Thymus (tissue), 11 donors: Measurements from ENCODE around the gene TF. TPM values are rescaled to one million over a fixed set of nuclear protein-coding genes. Genes with fewer than 3 reads are reported as not detected.

ENCODE experiments used
- DNase-seq, 9 donors: peaks; one replicate each; pipeline ENCODE4 v3.0.0-alpha.2; 2013; ENCODE audit warnings: low spot score in 9 of 9, low read depth in 6 of 9, missing footprints in 1 of 9
- H3K27ac ChIP-seq, 2 donors: one replicate each; pipeline ENCODE4 v1.5.1; 2013; ENCODE audit warnings: control low read depth in 1 of 2, low read depth in 1 of 2, low read length in 1 of 2, mild to moderate bottlenecking in 1 of 2, moderate library complexity in 1 of 2
- H3K27me3 ChIP-seq, 2 donors: one replicate each; pipeline ENCODE4 v1.5.1; 2013; ENCODE audit warnings: low read length in 1 of 2; ENCODE audit not compliant: control insufficient read depth in 2 of 2, insufficient read depth in 1 of 2
- H3K36me3 ChIP-seq, 2 donors: one replicate each; pipeline ENCODE4 v1.5.1; 2013; ENCODE audit warnings: low read length in 1 of 2, mild to moderate bottlenecking in 1 of 2, moderate library complexity in 1 of 2; ENCODE audit not compliant: control insufficient read depth in 2 of 2, insufficient read depth in 2 of 2
- H3K4me1 ChIP-seq, 2 donors: one replicate each; pipeline ENCODE4 v1.5.1; 2013; ENCODE audit warnings: low read length in 2 of 2; ENCODE audit not compliant: control insufficient read depth in 2 of 2, insufficient read depth in 2 of 2
- H3K4me3 ChIP-seq, 2 donors: one replicate each; pipeline ENCODE4 v1.5.1; 2013; ENCODE audit warnings: low read length in 2 of 2, control low read depth in 1 of 2, mild to moderate bottlenecking in 1 of 2
- H3K9me3 ChIP-seq, 2 donors: one replicate each; pipeline ENCODE4 v1.5.1; 2013; ENCODE audit warnings: low read length in 1 of 2, mild to moderate bottlenecking in 1 of 2; ENCODE audit not compliant: control insufficient read depth in 2 of 2, insufficient read depth in 1 of 2
- WGBS: extraction: QIAGEN DNeasy Blood & Tissue Kit; methylation state at CpG from one replicate; pipeline ENCODE4 v1.1.7; 2013; 5-methylcytosine and 5-hydroxymethylcytosine counted together
- polyA plus RNA-seq: library from polyadenylated mRNA; stranded (reverse); fragments of 200-250 nt; gene quantifications from one replicate; pipeline ENCODE4 v1.2.3, GENCODE V29; 2013
- total RNA-seq: library from RNA; stranded (reverse); fragments of 120-200 nt; gene quantifications from one replicate; pipeline ENCODE4 v1.2.4, GENCODE V29; 2013
- donor health status: healthy.

Gene TF
- total and polyA plus RNA-seq, 2 donors = 1.9 to 2.9 TPM

GRCh38 chr3:133827684-133828083 is 81.5 kb downstream of the TF start:
- no peak overlapping the region for H3K4me3 ChIP-seq
- H3K27me3 ChIP-seq = no peaks in the 10 kb centered on the region
- H3K36me3 ChIP-seq = peaks cover 5 to 6% of the 10 kb centered on the region in 2 donors
- H3K4me1 ChIP-seq = no peaks in the 10 kb centered on the region
- no peak for DNase-seq
- H3K9me3 ChIP-seq = no peaks in the 10 kb centered on the region
- no peak overlapping the region for H3K27ac ChIP-seq
- WGBS = 94% methylated on average over 4 of the region's 4 CpGs

DNA sequence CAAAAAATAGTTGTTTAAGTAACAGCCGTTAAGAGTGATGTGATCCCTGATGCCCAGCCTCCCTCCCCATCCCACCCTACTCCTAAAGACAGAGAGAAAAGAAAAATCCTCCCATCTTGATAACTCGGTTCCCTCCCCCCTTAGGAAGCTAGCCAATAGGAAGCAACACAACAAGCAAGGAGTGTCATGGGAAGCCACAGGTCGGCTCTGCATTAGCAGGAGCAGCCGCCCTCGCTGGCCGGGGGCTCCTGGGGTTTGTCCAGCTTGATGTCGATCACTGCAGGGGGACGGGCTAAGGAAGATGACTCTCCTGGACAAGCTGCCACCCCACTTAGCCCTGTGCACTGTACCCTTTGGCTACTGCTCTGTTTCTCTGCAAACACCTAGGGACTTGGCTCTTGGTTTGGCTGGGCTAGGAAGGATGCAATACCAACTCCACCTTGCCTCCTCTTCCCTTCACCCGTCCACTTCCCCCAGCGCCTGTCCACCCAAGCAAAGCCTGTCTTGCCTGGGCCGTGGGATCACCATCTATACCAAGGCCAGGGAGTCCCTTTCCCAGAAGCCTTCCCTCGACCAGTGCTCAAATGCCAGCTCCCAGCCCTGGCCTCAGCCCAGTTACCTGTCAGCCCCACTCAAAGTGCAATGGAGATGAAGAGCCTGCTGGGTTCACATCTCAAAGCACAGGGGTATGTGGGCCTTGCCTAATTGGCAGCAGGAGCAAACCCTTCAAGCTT is 82.5 kb downstream of the TF start:
- no peak overlapping the region for H3K4me3 ChIP-seq
- no peak overlapping the region for H3K27ac ChIP-seq
- no peaks in the 10 kb centered on the region for H3K27me3 ChIP-seq
- H3K4me1 ChIP-seq = no peaks in the 10 kb centered on the region
- peaks cover 0 to 2% of the 10 kb centered on the region in 2 donors for H3K36me3 ChIP-seq
- no peak for DNase-seq
- H3K9me3 ChIP-seq = no peaks in the 10 kb centered on the region
- WGBS = 94% methylated on average over 12 of the region's 12 CpGs

GRCh38 chr3:133829310-133829707 is 83.1 kb downstream of the TF start:
- Histone ChIP-seq H3K36me3 (peaks cover 0 to 2% of the 10 kb centered on the region in 2 donors), H3K27ac (no peak overlapping the region), H3K9me3 (no peaks in the 10 kb centered on the region), H3K4me3 (no peak overlapping the region), H3K27me3 (no peaks in the 10 kb centered on the region), H3K4me1 (no peaks in the 10 kb centered on the region)
- 93% methylated on average over 3 of the region's 3 CpGs for WGBS
- no peak for DNase-seq

DNA sequence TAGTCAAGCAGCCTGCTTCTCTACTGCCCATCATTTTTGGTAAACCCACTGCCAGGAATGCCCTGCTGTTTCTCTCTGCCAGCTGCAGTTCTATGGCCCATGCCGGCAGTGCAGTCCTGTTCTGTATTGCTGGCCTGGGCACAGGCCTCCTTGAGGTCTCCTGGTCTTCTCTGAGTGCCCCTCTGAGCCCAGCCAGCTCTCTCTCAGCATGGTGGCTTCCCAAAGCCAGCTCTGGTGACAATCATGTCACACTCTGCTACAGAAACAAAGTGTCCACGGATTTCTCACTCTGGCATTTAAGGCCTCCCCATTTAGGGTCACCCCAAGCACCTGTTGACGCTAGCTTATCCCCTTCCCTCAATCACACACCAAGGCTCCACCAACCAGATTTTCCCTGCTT is 83.9 kb downstream of the TF start:
- Histone ChIP-seq H3K9me3 (no peaks in the 10 kb centered on the region), H3K4me3 (no peak overlapping the region), H3K4me1 (no peaks in the 10 kb centered on the region), H3K27ac (no peak overlapping the region), H3K36me3 (peaks cover 0 to 2% of the 10 kb centered on the region in 2 donors), H3K27me3 (no peaks in the 10 kb centered on the region)
- 91% methylated on average over 3 of the region's 3 CpGs for WGBS
- no peak for DNase-seq

GRCh38 chr3:133831966-133832801 is 86.0 kb downstream of the TF start:
- Histone ChIP-seq H3K36me3 (no peaks in the 10 kb centered on the region), H3K4me3 (no peak overlapping the region), H3K27ac (no peak overlapping the region), H3K4me1 (no peaks in the 10 kb centered on the region), H3K9me3 (no peaks in the 10 kb centered on the region), H3K27me3 (no peaks in the 10 kb centered on the region)
- DNase-seq = no peak
- 79% methylated on average over 13 of the region's 13 CpGs for WGBS

DNA sequence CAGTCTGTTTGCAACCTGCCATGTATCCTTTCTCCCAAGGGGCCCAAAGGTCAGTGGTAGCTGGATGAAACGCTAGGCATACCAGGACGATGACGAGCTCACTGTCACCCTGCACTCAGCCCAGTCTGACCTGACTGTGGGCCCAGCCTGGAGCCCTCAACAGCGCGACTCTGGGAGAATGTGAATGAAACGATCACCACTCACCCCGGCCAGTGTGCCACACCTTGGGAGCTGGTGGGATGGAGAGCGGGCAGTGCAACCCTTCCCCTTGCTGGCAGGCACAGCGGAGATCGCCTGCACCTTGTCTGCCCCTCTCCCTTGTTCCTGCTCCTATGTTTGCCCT is 86.6 kb downstream of the TF start:
- no peak for DNase-seq
- no peak overlapping the region for H3K4me3 ChIP-seq
- 99% methylated on average over 10 of the region's 10 CpGs for WGBS
- H3K27me3 ChIP-seq = no peaks in the 10 kb centered on the region
- H3K9me3 ChIP-seq = no peaks in the 10 kb centered on the region
- no peaks in the 10 kb centered on the region for H3K4me1 ChIP-seq
- H3K36me3 ChIP-seq = no peaks in the 10 kb centered on the region
- no peak overlapping the region for H3K27ac ChIP-seq

GRCh38 chr3:133833267-133833666 is 87.1 kb downstream of the TF start:
- Histone ChIP-seq H3K27ac (no peak overlapping the region), H3K4me1 (no peaks in the 10 kb centered on the region), H3K9me3 (no peaks in the 10 kb centered on the region), H3K4me3 (no peak overlapping the region), H3K27me3 (no peaks in the 10 kb centered on the region), H3K36me3 (no peaks in the 10 kb centered on the region)
- 94% methylated on average over 5 of the region's 5 CpGs for whole genome bisulfite sequencing
- no peak for DNase-seq

DNA sequence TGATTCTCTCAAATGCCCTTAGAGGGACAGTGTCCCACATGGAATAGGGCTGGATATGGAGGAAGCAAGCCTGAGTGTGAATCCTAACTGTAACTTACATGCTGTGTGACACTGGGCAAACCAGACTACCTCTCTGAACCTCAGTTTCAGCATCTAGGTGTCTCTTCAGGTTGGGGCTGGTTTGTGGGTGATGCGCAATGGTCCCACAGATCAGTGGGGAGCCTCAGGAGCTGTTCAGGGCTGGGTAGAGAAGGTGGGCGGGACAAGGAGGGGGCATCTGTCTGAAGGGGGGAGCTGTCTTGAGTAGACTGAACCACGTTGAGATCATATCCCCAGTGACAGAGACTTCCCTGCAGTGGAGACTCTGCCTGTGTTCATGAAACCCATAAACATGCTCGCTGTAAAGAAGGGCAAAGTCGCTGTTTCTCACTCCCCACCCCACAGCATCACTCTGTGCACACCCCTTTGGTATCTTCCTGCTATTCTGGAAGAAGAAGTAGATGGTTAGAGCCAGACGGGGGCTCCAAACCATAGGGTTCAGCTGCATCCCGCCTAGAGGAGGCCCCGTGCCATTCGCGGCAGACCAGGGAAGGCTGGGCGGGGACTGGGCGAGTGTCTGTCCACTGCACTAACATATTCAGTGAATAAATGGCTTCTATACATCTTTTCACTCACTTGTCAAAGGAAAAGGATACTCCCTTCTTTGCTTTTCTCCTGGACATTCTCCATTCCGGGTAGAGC is 87.9 kb downstream of the TF start:
- DNase-seq = no peak
- H3K27ac ChIP-seq = no peak overlapping the region
- H3K9me3 ChIP-seq = no peaks in the 10 kb centered on the region
- H3K4me3 ChIP-seq = no peak overlapping the region
- H3K36me3 ChIP-seq = no peaks in the 10 kb centered on the region
- WGBS = 94% methylated on average over 13 of the region's 13 CpGs
- H3K27me3 ChIP-seq = no peaks in the 10 kb centered on the region
- no peaks in the 10 kb centered on the region for H3K4me1 ChIP-seq
